H9 (cell line): ENCODE measurements around the gene HSDL2. TPM values are rescaled to one million over a fixed set of nuclear protein-coding genes. Genes with fewer than 3 reads are reported as not detected.

Experiments used
- DNase-seq: peaks from one replicate; pipeline ENCODE4 v3.0.0-alpha.2; 2017
- H2AFZ ChIP-seq: one replicate; pipeline ENCODE4 v1.6.1; 2013; ENCODE audit warnings: mild to moderate bottlenecking, low read length, control low read depth, moderate library complexity
- H2AK5ac ChIP-seq: 2 replicates; pipeline ENCODE4 v1.6.1; 2013; ENCODE audit warnings: low read length, control low read depth, mixed read lengths; ENCODE audit not compliant: insufficient read length
- H2BK120ac ChIP-seq: one replicate; pipeline ENCODE4 v1.6.1; 2013; ENCODE audit warnings: low read depth, mild to moderate bottlenecking, low read length, control low read depth, inconsistent platforms; ENCODE audit not compliant: poor library complexity, severe bottlenecking
- H2BK12ac ChIP-seq: 2 replicates; pipeline ENCODE4 v1.6.1; 2013; ENCODE audit warnings: low read length, control low read depth, mixed read lengths, low read depth; ENCODE audit not compliant: insufficient read length
- H2BK15ac ChIP-seq: 2 replicates; pipeline ENCODE4 v1.6.1; 2013; ENCODE audit warnings: low read depth, low read length, control low read depth
- H2BK20ac ChIP-seq: one replicate; pipeline ENCODE4 v1.6.1; 2013; ENCODE audit warnings: low read depth, mild to moderate bottlenecking, low read length, control low read depth, inconsistent platforms; ENCODE audit not compliant: poor library complexity, severe bottlenecking
- H2BK5ac ChIP-seq: 2 replicates; pipeline ENCODE4 v1.6.1; 2013; ENCODE audit warnings: low read length, control low read depth, mixed read lengths; ENCODE audit not compliant: insufficient read length
- H3K14ac ChIP-seq: 2 replicates; pipeline ENCODE4 v1.6.1; 2013; ENCODE audit warnings: low read length, control low read depth; ENCODE audit not compliant: insufficient read depth
- H3K18ac ChIP-seq: 2 replicates; pipeline ENCODE4 v1.6.1; 2013; ENCODE audit warnings: low read depth, mild to moderate bottlenecking, mixed read lengths, low read length, control low read depth; ENCODE audit not compliant: insufficient read length
- H3K23ac ChIP-seq: 2 replicates; pipeline ENCODE4 v1.6.1; 2013; ENCODE audit warnings: low read length, control low read depth, mixed read lengths, low read depth; ENCODE audit not compliant: insufficient read length
- H3K23me2 ChIP-seq: 2 replicates; pipeline ENCODE4 v1.6.1; 2013; ENCODE audit warnings: low read depth, mild to moderate bottlenecking, mixed read lengths, low read length, control low read depth; ENCODE audit not compliant: insufficient read length, poor library complexity, severe bottlenecking
- H3K27ac ChIP-seq: 2 replicates; pipeline ENCODE4 v1.5.1; 2013; ENCODE audit warnings: low read length, control low read depth, mixed read lengths, low read depth; ENCODE audit not compliant: insufficient read length
- H3K27me3 ChIP-seq: 2 replicates; pipeline ENCODE4 v1.6.1; 2013; ENCODE audit warnings: low read length, control low read depth, inconsistent platforms; ENCODE audit not compliant: insufficient read depth
- H3K4ac ChIP-seq: 2 replicates; pipeline ENCODE4 v1.6.1; 2013; ENCODE audit warnings: low read depth, mild to moderate bottlenecking, control low read depth, inconsistent platforms, low read length, moderate library complexity
- H3K4me1 ChIP-seq: 2 replicates; pipeline ENCODE4 v1.6.1; 2013; ENCODE audit warnings: low read length, control low read depth, inconsistent platforms; ENCODE audit not compliant: insufficient read depth
- H3K4me2 ChIP-seq: 2 replicates; pipeline ENCODE4 v1.6.1; 2013; ENCODE audit warnings: low read length, control low read depth, mixed read lengths; ENCODE audit not compliant: insufficient read length, insufficient read depth
- H3K56ac ChIP-seq: 2 replicates; pipeline ENCODE4 v1.6.1; 2013; ENCODE audit warnings: low read depth, mild to moderate bottlenecking, mixed read lengths, low read length, control low read depth; ENCODE audit not compliant: insufficient read length
- H3K79me1 ChIP-seq: 2 replicates; pipeline ENCODE4 v1.6.1; 2013; ENCODE audit warnings: low read depth, mild to moderate bottlenecking, moderate library complexity, low read length, control low read depth, inconsistent platforms; ENCODE audit not compliant: insufficient read depth, poor library complexity, severe bottlenecking
- H3K79me2 ChIP-seq: 2 replicates; pipeline ENCODE4 v1.6.1; 2013; ENCODE audit warnings: low read length, control low read depth, inconsistent platforms; ENCODE audit not compliant: insufficient read depth
- H3K9ac ChIP-seq: 2 replicates; pipeline ENCODE4 v1.6.1; 2013; ENCODE audit warnings: low read length, control low read depth, mixed read lengths; ENCODE audit not compliant: insufficient read length; ENCODE audit errors: extremely low read depth
- H3K9me3 ChIP-seq: one replicate; pipeline ENCODE4 v1.6.1; 2013; ENCODE audit warnings: low read depth, low read length, inconsistent platforms; ENCODE audit not compliant: control insufficient read depth
- H3T11ph ChIP-seq: one replicate; pipeline ENCODE4 v1.6.1; 2013; ENCODE audit warnings: mild to moderate bottlenecking, low read length, control low read depth, inconsistent platforms
- H4K20me1 ChIP-seq: one replicate; pipeline ENCODE4 v1.6.1; 2013; ENCODE audit not compliant: control insufficient read depth, insufficient read length, insufficient read depth
- H4K5ac ChIP-seq: 2 replicates; pipeline ENCODE4 v1.6.1; 2013; ENCODE audit warnings: low read depth, mild to moderate bottlenecking, mixed read lengths, low read length, control low read depth; ENCODE audit not compliant: insufficient read length
- H4K8ac ChIP-seq: replicated peaks from 2 replicates; pipeline ENCODE4 v1.6.1; 2013; ENCODE audit warnings: low read length, control low read depth, mixed read lengths, low read depth; ENCODE audit not compliant: insufficient read length
- H4K91ac ChIP-seq: 2 replicates; pipeline ENCODE4 v1.6.1; 2013; ENCODE audit warnings: low read depth, mild to moderate bottlenecking, moderate library complexity, mixed read lengths, low read length, control low read depth; ENCODE audit not compliant: insufficient read length
- H3K27ac Mint-ChIP-seq, 3 experiments: 2 replicates in 2 of 3; 3 replicates in 1 of 3; pipeline ENCODE4 v1.8.0; 2020 to 2021; ENCODE audit warnings: mixed read lengths in 3 of 3, mild to moderate bottlenecking in 1 of 3, moderate library complexity in 1 of 3
- H3K27me3 Mint-ChIP-seq: 2 replicates; pipeline ENCODE4 v1.8.0; 2021; ENCODE audit warnings: low read depth, mild to moderate bottlenecking, moderate library complexity, mixed read lengths
- H3K36me3 Mint-ChIP-seq, 3 experiments: 2 replicates in 2 of 3; 3 replicates in 1 of 3; pipeline ENCODE4 v1.8.0; 2020 to 2021; ENCODE audit warnings: low read depth in 3 of 3, mixed read lengths in 3 of 3; ENCODE audit not compliant: insufficient read depth in 1 of 3
- H3K4me1 Mint-ChIP-seq, 2 experiments: 2 replicates each; pipeline ENCODE4 v1.8.0; 2020; ENCODE audit warnings: mixed read lengths in 2 of 2
- H3K4me3 Mint-ChIP-seq, 2 experiments: 2 replicates in 1 of 2; 3 replicates in 1 of 2; pipeline ENCODE4 v1.8.0; 2020 to 2021; ENCODE audit warnings: mild to moderate bottlenecking in 2 of 2, mixed read lengths in 2 of 2, moderate library complexity in 1 of 2
- H3K9me3 Mint-ChIP-seq, 2 experiments: 2 replicates in 1 of 2; 3 replicates in 1 of 2; pipeline ENCODE4 v1.8.0; 2020; ENCODE audit warnings: mild to moderate bottlenecking in 2 of 2, mixed read lengths in 2 of 2, moderate library complexity in 1 of 2
- CTCF ChIP-seq: fragments of 200-600 bp; sonication (generic); conservative IDR thresholded peaks from 3 replicates; pipeline ENCODE4 v1.8.0; 2021; ENCODE audit warnings: antibody characterized with exemption, mild to moderate bottlenecking
- WGBS: extraction: QIAGEN DNeasy Blood & Tissue Kit; methylation state at CpG from one replicate; pipeline ENCODE4 v1.1.7; 2013; ENCODE audit warnings: missing lambda C conversion rate, low lambda C conversion rate, mixed read lengths; ENCODE audit not compliant: insufficient read length; ENCODE audit errors: extremely low coverage; 5-methylcytosine and 5-hydroxymethylcytosine counted together
- long read RNA-seq: library from polyadenylated mRNA; unstranded; transcript quantifications from one replicate; pipeline ENCODE4 v2.0.0, GENCODE V29; 2020
- total RNA-seq: library from RNA; stranded (reverse); gene quantifications from 2 replicates; pipeline ENCODE4 v1.2.1, GENCODE V29; 2021

HSDL2 gene
- total RNA-seq: 16.5 and 16.6 TPM in 2 replicates
- long read RNA-seq, transcript HSDL2-202 (11 exons, 3,350 nt): major isoform, 138 of 175 reads
- long read RNA-seq, transcript HSDL2-201 (9 exons, 2,983 nt): minor isoform, 10 of 175 reads
- long read RNA-seq, partial matches to known transcripts: 7 of 175 reads
- long read RNA-seq, other reads (novel, unspliced or antisense): 20 of 175 reads

GRCh38 chr9:112380102-112380824 lies at the start of gene HSDL2:
Gene HSDL2 (plus strand): TSS chr9:112380108. CDS start chr9:112380164, 56 bp downstream.
- peaks cover 10% of the 10 kb centered on the region for H3K23me2 ChIP-seq
- no peak within 1 kb of the TSS for H4K91ac ChIP-seq
- no peak within 1 kb of the TSS for H3K23ac ChIP-seq
- H3K18ac ChIP-seq: peak within 1 kb of the TSS; percentile 99
- no CpG with 5 or more reads among the region's 43 CpGs for WGBS
- H3K9me3 ChIP-seq: no peaks in the 10 kb centered on the region
- H2BK20ac ChIP-seq: no peak within 1 kb of the TSS
- H3K14ac ChIP-seq: peak within 1 kb of the TSS; percentile 97
- no peaks in the 10 kb centered on the region for H3K79me1 ChIP-seq
- peak within 1 kb of the TSS; percentile 83 for H3K9ac ChIP-seq
- H2BK120ac ChIP-seq: peak within 1 kb of the TSS; percentile 24
- H3K4ac ChIP-seq: no peak within 1 kb of the TSS; the same call in 1 of the 2 replicates
- no peak within 1 kb of the TSS for H2BK15ac ChIP-seq
- H2AK5ac ChIP-seq: no peak within 1 kb of the TSS
- no peak within 1 kb of the TSS for H4K8ac ChIP-seq
- DNase-seq: no peak
- no peaks in the 10 kb centered on the region for H4K20me1 ChIP-seq
- H2BK5ac ChIP-seq: no peak within 1 kb of the TSS
- H3K4me2 ChIP-seq: peak within 1 kb of the TSS; percentile 87
- peaks cover 25 to 29% of the 10 kb centered on the region in 2 experiments for H3K4me1 Mint-ChIP-seq
- no peak for TF ChIP-seq CTCF
- H3K27me3 ChIP-seq: no peaks in the 10 kb centered on the region
- peaks cover 0 to 4% (median 1%) of the 10 kb centered on the region in 3 experiments; a peak in 6 of 7 replicates for H3K36me3 Mint-ChIP-seq
- no peak within 1 kb of the TSS for H3K56ac ChIP-seq
- no peaks in the 10 kb centered on the region; a peak in 1 of 5 replicates for H3K9me3 Mint-ChIP-seq
- H2AFZ ChIP-seq: no peak within 1 kb of the TSS
- H3K4me3 Mint-ChIP-seq: peak within 1 kb of the TSS; percentile 92 to 93
- H3K4me1 ChIP-seq: no peaks in the 10 kb centered on the region; the same call in 1 of the 2 replicates
- no peaks in the 10 kb centered on the region for H3K27me3 Mint-ChIP-seq
- H3K27ac ChIP-seq: peak within 1 kb of the TSS; percentile 44
- H3K27ac Mint-ChIP-seq: peak within 1 kb of the TSS; percentile 97 to 99 (median 99)
- H3T11ph ChIP-seq: no peak within 1 kb of the TSS
- no peak within 1 kb of the TSS for H2BK12ac ChIP-seq
- H4K5ac ChIP-seq: no peak within 1 kb of the TSS
- H3K79me2 ChIP-seq: 0 out of 2 replicates have a peak, but pooled peaks cover 1% of the 10 kb centered on the region
